Cardiac septum (tissue), 1 donor: ENCODE measurements around the gene EGLN1. TPM values are rescaled to one million over a fixed set of nuclear protein-coding genes. Genes with fewer than 3 reads are reported as not detected.
A peak's percentile ranks its signal among the peaks of the same experiment; 100 is the strongest.
"Not testable (repeated sequence)": the region's sequence is repeated elsewhere in the genome, so short reads cannot be mapped to it uniquely, and the experiment has no call there.

ENCODE experiments used
- DNase-seq: peaks from one replicate; pipeline ENCODE4 v3.0.0-alpha.2; 2020; ENCODE audit warnings: low spot score
- intact Hi-C: fragments of 100-400 bp; cut with DNase I; formaldehyde crosslinking; loops from one replicate; pipeline ENCODE4 v1.14.0; 2022
- long read RNA-seq: library from polyadenylated mRNA; unstranded; transcript quantifications from one replicate; pipeline ENCODE4 v2.0.0, GENCODE V29; 2021
- total RNA-seq: library from RNA; stranded (reverse); fragmentation: NEBNext Ultra II Directional; extraction: Animal tissue kit (Norgen Biotek cat#: 25700); gene quantifications from one replicate; pipeline ENCODE4 v1.2.1, GENCODE V29; 2021
- donor health status: DM: no; HTN: no; CAD: no.

The EGLN1 gene
- 47.5 TPM for total RNA-seq
- long read RNA-seq, full-length matches to known transcripts, result 93 of 115 reads
- long read RNA-seq, partial matches to known transcripts, result 8 of 115 reads
- long read RNA-seq, other reads (novel, unspliced or antisense), result 14 of 115 reads

- intact Hi-C loops, result loop anchor here (5.0 kb wide), 3 partner anchors 60 to 170 kb away; partner anchors contain the start of gene TSNAX
- DNase-seq, result peak; percentile 93
Observed at GRCh38 chr1:231421971-231422797, at the start of gene EGLN1. Gene EGLN1 (minus strand): TSS chr1:231422287. CDS start chr1:231421888, 399 bp downstream.

GRCh38 chr1:231471500-231471899, 49.4 kb upstream of the EGLN1 start:
- intact Hi-C loops, DNase-seq: not testable (repeated sequence)

GRCh38 chr1:231471027-231471426, 48.9 kb upstream of the EGLN1 start:
- DNase-seq, intact Hi-C loops: not testable (repeated sequence)

DNA sequence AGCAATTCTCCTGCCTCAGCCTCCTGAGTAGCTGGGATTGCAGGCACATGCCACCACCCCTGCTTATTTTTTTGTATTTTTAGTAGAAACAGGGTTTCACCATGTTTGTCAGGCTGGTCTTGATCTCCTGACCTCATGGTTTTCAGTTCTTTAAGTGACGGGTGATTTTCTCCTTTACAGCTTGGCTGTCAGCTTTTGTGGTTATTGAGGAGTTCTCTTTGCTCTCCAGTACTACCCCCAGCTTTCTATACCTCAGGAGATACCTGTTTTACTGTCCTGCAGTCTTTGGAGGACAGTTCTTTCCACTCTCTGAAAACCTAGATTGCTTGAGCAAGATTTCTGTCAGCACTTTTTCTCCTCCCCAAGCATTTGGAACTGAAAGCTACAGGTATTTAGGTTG, 45.9 kb upstream of the EGLN1 start:
- no peak for DNase-seq
- intact Hi-C loops, result no loop called here

DNA sequence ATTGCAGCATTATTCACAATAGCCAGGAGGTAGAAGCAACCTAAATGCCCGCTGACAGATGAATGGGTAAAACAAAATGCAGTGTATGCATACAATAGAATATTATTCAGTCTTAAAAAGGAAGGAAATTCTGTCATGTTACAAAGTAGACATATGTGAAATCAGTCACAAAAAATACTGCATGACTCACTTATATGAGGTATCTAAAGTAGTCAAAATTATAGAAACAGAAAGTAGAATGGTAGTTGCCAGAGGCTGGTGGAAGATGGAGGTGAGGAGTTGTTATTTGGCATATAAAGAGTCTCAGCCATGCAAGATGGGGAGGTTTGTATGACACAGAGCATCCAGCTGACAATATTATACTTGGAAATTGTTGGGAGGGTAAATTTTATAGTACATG, 43.0 kb upstream of the EGLN1 start:
- intact Hi-C loops, result no loop called here
- no peak for DNase-seq

DNA sequence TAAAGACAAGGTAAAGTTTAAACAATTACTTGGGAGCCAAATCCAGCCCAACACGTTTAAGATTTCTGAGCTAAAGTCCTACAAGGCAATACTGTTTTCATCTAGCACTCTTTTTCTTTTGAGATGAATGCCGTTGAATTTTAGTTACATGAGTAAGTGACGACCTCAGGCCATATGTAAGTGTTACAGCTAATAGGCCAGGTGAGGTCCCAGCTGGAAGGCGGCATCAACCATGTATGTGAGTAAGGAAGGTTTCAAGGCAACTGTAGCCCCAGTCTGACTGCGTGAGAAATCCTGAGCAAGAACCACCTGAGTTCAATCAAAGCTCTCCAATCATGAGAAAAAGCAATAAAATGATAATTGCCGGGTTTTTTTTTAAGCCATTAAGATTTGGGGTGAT, 41.5 kb upstream of the EGLN1 start:
- intact Hi-C loops, result no loop called here
- DNase-seq, result no peak

DNA sequence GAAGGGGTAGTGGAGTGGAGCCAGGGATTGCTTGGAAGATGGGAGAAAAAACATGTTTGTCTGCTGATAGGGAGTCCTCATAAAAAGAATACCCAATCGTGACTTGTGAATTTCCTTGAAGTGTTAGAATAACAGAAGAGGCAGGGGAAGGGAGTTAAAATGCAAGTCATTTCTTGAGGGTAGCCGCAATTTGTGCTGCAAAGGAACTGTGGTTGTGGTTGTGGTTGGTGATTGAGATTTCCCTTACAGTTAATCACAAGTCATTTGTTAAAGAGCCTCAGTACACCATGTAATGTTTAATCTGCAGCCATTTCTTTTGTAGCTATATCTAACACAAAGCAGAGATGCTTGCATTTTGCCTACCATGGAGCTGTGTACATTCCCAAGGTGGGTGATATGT, 38.5 kb upstream of the EGLN1 start:
- no peak for DNase-seq
- intact Hi-C loops, result no loop called here

GRCh38 chr1:231459438-231459837, 37.4 kb upstream of the EGLN1 start:
- intact Hi-C loops, DNase-seq: not testable (repeated sequence)

DNA sequence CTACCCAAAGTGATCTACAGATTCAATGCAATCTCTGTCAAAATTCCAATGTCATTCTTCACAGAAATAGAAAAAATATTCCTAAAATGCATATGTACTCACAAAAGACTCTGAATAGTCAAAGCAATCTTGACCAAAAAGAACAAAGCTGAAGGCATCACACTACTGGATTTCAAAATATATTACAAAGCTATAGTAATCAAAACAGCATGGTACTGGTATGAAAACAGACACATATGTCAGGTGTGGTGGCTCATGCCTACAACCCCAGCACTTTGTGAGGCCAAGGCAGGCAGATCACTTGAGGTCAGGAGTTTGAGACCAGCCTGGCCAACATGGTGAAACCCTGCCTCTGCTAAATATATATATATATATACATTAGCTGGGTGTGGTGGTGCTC, 35.9 kb upstream of the EGLN1 start:
- intact Hi-C loops, DNase-seq: not testable (repeated sequence)

GRCh38 chr1:231454133-231454532, 32.0 kb upstream of the EGLN1 start:
- intact Hi-C loops, DNase-seq: not testable (repeated sequence)

DNA sequence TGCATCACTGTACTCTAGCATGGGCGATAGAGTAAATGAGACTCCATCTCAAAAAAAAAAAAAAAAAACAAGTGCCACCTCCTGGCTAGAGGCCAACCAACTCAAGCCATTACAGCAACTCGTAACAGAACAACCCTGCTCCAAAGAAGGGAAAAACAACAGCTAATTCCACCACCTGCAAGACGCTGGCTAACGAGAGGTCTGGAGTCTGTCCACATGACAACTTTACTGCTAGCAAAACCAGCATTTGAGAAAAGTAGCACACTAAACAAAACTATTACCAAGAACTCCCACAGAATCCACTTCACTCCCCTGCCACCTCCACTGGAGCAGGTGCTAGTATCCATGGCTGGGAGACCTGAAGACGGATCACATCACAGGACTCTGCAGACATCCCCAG, 24.1 kb upstream of the EGLN1 start:
- intact Hi-C loops, result no loop called here
- no peak for DNase-seq

- no peak for DNase-seq
- intact Hi-C loops, result no loop called here
Observed at GRCh38 chr1:231444059-231444458, 22.0 kb upstream of the EGLN1 start.

DNA sequence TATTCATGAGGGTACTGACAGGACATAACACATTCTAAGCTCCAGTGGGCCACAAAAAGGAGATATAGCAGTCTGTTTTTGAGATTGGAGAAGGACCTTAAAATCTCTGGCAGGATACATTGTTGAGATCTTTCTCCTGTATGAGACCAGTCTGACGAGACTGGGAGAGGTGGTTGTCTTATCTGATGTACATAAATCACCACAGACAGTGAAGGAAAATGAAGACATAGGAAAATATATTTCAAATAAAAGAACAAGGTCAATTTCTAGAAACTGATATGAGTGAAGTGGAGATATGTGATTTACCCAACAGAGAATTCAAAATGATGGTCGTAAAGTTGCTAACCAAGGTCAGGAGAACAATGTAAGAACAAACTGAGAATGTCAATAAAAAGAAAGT, 21.3 kb upstream of the EGLN1 start:
- DNase-seq, result no peak
- intact Hi-C loops, result no loop called here

GRCh38 chr1:231442735-231443134, 20.6 kb upstream of the EGLN1 start:
- DNase-seq, result no peak
- intact Hi-C loops, result no loop called here

- intact Hi-C loops, result no loop called here
- DNase-seq, result no peak
Observed at GRCh38 chr1:231432996-231433395, 10.9 kb upstream of the EGLN1 start.

GRCh38 chr1:231431665-231432415, 9.8 kb upstream of the EGLN1 start:
- no peak for DNase-seq
- intact Hi-C loops, result no loop called here

DNA sequence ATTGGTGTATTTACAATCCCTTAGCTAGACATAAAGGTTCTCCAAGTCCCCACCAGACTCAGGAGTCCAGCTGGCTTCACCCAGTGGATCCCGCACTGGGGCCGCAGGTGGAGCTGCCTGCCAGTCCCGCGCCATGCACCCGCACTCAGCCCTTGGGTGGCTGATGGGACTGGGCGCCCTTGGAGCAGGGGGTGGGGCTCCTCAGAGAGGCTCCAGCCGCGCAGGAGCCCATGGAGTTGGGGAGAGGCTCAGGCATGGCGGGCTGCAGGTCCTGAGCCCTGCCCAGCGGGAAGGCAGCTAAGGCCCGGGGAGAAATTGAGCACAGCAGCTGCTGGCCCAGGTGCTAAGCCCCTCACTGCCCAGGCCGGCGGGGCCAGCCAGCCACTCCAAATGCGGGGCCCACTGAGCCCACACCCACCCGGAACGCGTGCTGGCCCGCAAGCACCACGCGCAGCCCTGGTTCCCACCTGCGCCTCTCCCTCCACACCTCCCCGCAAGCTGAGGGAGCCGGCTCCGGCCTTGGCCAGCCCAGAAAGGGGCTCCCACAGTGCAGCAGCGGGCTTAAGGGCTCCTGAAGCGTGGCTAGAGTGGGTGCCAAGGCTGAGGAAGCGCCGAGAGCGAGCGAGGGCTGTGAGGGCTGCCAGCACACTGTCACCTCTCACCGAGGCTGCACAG, 8.7 kb upstream of the EGLN1 start:
- DNase-seq, intact Hi-C loops: not testable (repeated sequence)

- DNase-seq, result no peak
- intact Hi-C loops, result no loop called here
Observed at GRCh38 chr1:231428377-231428776, 6.3 kb upstream of the EGLN1 start.

DNA sequence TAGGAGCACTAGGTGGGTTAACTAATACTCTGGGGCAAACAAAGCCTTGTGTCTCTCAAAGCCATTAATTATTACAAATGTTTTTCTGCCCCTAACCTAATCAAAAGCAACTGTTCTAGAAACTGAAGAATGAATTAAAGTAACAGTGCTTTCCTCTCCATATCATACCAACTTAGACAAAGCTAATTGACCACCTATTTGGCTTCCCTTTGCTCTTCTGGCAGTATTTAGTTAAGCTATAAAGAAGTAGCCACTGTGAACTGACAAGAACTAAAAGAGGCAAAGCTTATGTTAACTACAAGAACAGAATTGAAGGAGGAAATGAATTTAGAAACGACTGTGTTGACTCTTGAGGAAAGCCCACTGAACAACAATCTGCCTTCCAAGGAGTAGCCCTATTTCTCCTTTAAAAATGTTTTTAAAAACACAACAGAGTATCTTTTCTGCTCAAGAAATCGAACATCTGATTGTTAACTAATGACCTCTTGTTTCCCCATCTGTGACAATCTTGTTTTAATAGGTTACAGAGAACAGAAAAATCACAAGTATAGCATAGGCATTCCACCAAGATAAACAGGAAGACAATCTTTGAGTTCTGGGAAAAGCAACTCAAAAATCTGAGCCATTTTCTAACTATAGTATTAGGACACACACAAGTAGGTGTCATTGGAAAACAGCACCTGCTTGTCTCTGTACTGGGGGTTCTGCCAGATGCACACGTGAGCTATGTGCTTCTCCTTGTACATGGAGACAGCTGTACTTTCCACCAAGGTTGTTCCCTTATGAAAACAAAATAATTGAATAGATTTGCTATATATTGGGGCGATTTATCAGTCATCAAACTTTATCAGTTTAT, 3.1 kb upstream of the EGLN1 start:
- no peak for DNase-seq
- intact Hi-C loops, result loop anchor here (5.0 kb wide), 3 partner anchors 63 to 167 kb away; partner anchors contain the start of gene TSNAX
